22Rv1 (cell line): ENCODE results near the gene AIP.

Source experiments
- H3K27ac ChIP-seq: fragments of 450-650 bp; 2 replicates; pipeline ENCODE4 v1.5.1; 2017
- CTCF ChIP-seq: fragments of 450-650 bp; IDR thresholded peaks from 2 replicates; pipeline ENCODE4 v1.5.1; 2017; ENCODE audit warnings: mild to moderate bottlenecking
- ZFX ChIP-seq: fragments of 450-650 bp; IDR thresholded peaks from 2 replicates; pipeline ENCODE4 v1.6.1; 2017; ENCODE audit warnings: antibody characterized with exemption, borderline replicate concordance

AIP gene

GRCh38 chr11:67466962-67467771 lies 15.7 kb upstream of the AIP start:
- no peak for TF ChIP-seq ZFX
- no peak for TF ChIP-seq CTCF
- H3K27ac ChIP-seq: peak overlapping the region; percentile 98

- peak overlapping the region; percentile 98 for H3K27ac ChIP-seq
- TF ChIP-seq CTCF (no peak), ZFX (no peak)
Observed at GRCh38 chr11:67468056-67468455, 14.8 kb upstream of the AIP start.

GRCh38 chr11:67468456-67468758 lies 14.4 kb upstream of the AIP start:
- TF ChIP-seq CTCF (no peak), ZFX (no peak)
- H3K27ac ChIP-seq: peak overlapping the region; percentile 98

- peak within 1 kb of the TSS; percentile 98 for H3K27ac ChIP-seq
- TF ChIP-seq CTCF: peak; percentile 72
- TF ChIP-seq ZFX: no peak
Observed at GRCh38 chr11:67468759-67469507, 13.9 kb upstream of the AIP start, which contains the start of gene TMEM134. TSS of gene TMEM134 (minus strand) at chr11:67469251. CDS start at chr11:67469192, 59 bp downstream.

- H3K27ac ChIP-seq: peak overlapping the region; percentile 98
- TF ChIP-seq CTCF (peak; percentile 40; the same call in 1 of the 2 replicates), ZFX (no peak)
Observed at GRCh38 chr11:67469508-67469811, 13.4 kb upstream of the AIP start.

GRCh38 chr11:67470337-67471002 lies 12.4 kb upstream of the AIP start:
- no peak overlapping the region for H3K27ac ChIP-seq
- TF ChIP-seq CTCF (no peak), ZFX (no peak)
